Gastroesophageal sphincter (tissue), 4 donors: ENCODE results near the gene DMBX1. TPM values are rescaled to one million over a fixed set of nuclear protein-coding genes. Genes with fewer than 3 reads are reported as not detected.

ENCODE experiments used
- ATAC-seq: fragments of 150-250 bp; one replicate; pipeline ENCODE4 v1.9.1; 2016; ENCODE audit warnings: mild to moderate bottlenecking, moderate library complexity
- H3K27ac ChIP-seq, 4 donors: fragments of 200-600 bp; sonication (generic) in 3 of 4; 1 replicate in 3 of 4; 2 replicates in 1 of 4; pipeline ENCODE4 v1.5.1; 2016 to 2019
- H3K27me3 ChIP-seq: fragments of 200-600 bp; sonication (generic); one replicate; pipeline ENCODE4 v1.5.1; 2019
- H3K36me3 ChIP-seq, 2 donors: fragments of 200-600 bp; sonication (generic); one replicate each; pipeline ENCODE4 v1.5.1; 2019; ENCODE audit warnings: control low read depth in 1 of 2
- H3K4me1 ChIP-seq, 3 donors: fragments of 200-600 bp; sonication (generic); 1 replicate in 2 of 3; 2 replicates in 1 of 3; pipeline ENCODE4 v1.5.1; 2016 to 2019; ENCODE audit warnings: control low read depth in 2 of 3
- H3K4me3 ChIP-seq, 2 donors: fragments of 200-600 bp; sonication (generic); one replicate each; pipeline ENCODE4 v1.5.1; 2019; ENCODE audit warnings: mild to moderate bottlenecking in 1 of 2, moderate library complexity in 1 of 2
- H3K9me3 ChIP-seq, 3 donors: fragments of 200-600 bp; sonication (generic); one replicate each; pipeline ENCODE4 v1.5.1; 2017 to 2019; ENCODE audit warnings: control low read depth in 2 of 3
- CTCF ChIP-seq, 4 experiments: fragments of 200-600 bp in 2 of 4; fragments of 450-650 bp in 2 of 4; sonication (generic) in 1 of 4; IDR thresholded peaks; one replicate each; pipeline ENCODE4 v1.5.1; 2017 to 2019; ENCODE audit warnings: antibody characterized with exemption in 4 of 4, mild to moderate bottlenecking in 2 of 4, moderate library complexity in 2 of 4
- EP300 ChIP-seq: sonication (generic); formaldehyde crosslinking; IDR thresholded peaks from one replicate; pipeline ENCODE4 v1.6.1; 2017; ENCODE audit warnings: antibody characterized with exemption, mild to moderate bottlenecking
- POLR2A ChIP-seq, 2 donors: fragments of 450-650 bp; IDR thresholded peaks; one replicate each; pipeline ENCODE4 v1.6.1; 2017; ENCODE audit warnings: antibody characterized with exemption in 2 of 2, mild to moderate bottlenecking in 2 of 2, moderate library complexity in 1 of 2
- POLR2AphosphoS5 ChIP-seq: sonication (generic); formaldehyde crosslinking; IDR thresholded peaks from one replicate; pipeline ENCODE4 v1.6.1; 2017; ENCODE audit warnings: antibody characterized with exemption
- WGBS, 2 donors: methylation state at CpG; one replicate each; pipeline ENCODE4 v1.1.5; 2018; ENCODE audit warnings: low coverage in 1 of 2; 5-methylcytosine and 5-hydroxymethylcytosine counted together
- total RNA-seq, 4 donors: library from RNA; depleted of rRNA; stranded (reverse); fragments of >200 nt; gene quantifications; one replicate each; pipeline ENCODE4 v1.1.0, GENCODE V29; 2016

The DMBX1 gene
- total RNA-seq, 4 donors from 2014 or later, result not detected

DNA sequence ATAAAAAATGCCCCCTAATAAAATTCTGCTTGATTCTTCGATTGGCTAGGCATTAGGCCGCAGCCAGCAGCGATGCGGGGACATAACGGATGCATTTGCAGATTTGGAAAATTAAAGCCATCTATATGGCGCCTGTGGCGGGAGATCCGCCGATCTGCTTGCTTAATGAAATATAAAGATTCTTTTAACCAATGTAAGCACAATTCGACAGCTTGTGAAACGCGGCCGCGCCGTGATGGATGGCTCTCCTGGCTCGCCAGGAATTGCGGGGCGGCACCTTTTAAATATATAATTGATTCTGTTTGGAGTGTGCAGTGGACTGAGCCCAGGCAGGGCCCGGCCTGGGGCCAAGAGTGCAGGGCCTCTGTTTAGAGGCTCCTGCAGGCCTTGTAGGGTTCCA lies 8.0 kb downstream of the DMBX1 start:
- WGBS, 2 donors, result 77 to 82% methylated on average over 7 to 18 of the region's 19 CpGs
- no peaks in the 10 kb centered on the region for H3K36me3 ChIP-seq
- no peak for ATAC-seq
- H3K27me3 ChIP-seq, result peaks cover 58% of the 10 kb centered on the region
- H3K27ac ChIP-seq, result no peak overlapping the region
- TF ChIP-seq EP300, result no peak
- TF ChIP-seq CTCF (IDR thresholded peaks at IDR 0.05), result no peak
- TF ChIP-seq POLR2A (IDR thresholded peaks at IDR 0.05), result no peak
- no peak for TF ChIP-seq POLR2AphosphoS5
- H3K9me3 ChIP-seq, result no peaks in the 10 kb centered on the region
- no peak overlapping the region for H3K4me3 ChIP-seq
- H3K4me1 ChIP-seq, result no peaks in the 10 kb centered on the region

- H3K36me3 ChIP-seq, result no peaks in the 10 kb centered on the region
- H3K4me1 ChIP-seq, result no peaks in the 10 kb centered on the region
- 94% methylated on average over 3 of the region's 3 CpGs; no CpG with 5 or more reads in 1 of the 2 donors for WGBS, 2 donors
- no peak overlapping the region for H3K27ac ChIP-seq
- no peaks in the 10 kb centered on the region for H3K9me3 ChIP-seq
- no peak for TF ChIP-seq POLR2A (IDR thresholded peaks at IDR 0.05)
- TF ChIP-seq POLR2AphosphoS5, result no peak
- TF ChIP-seq CTCF (IDR thresholded peaks at IDR 0.05), result no peak
- no peak for TF ChIP-seq EP300
- peaks cover 31% of the 10 kb centered on the region for H3K27me3 ChIP-seq
- no peak for ATAC-seq
- H3K4me3 ChIP-seq, result no peak overlapping the region
These were observed 11.9 kb downstream of the DMBX1 start for GRCh38 chr1:46501528-46501927.

- TF ChIP-seq POLR2AphosphoS5, result no peak
- TF ChIP-seq POLR2A (IDR thresholded peaks at IDR 0.05), result no peak
- TF ChIP-seq EP300, result no peak
- no peak for TF ChIP-seq CTCF (IDR thresholded peaks at IDR 0.05)
- WGBS, 2 donors, result 42 to 71% methylated on average over 4 of the region's 4 CpGs
- Histone ChIP-seq H3K27me3 (peaks cover 18% of the 10 kb centered on the region), H3K27ac (no peak overlapping the region), H3K36me3 (no peaks in the 10 kb centered on the region), H3K9me3 (no peaks in the 10 kb centered on the region), H3K4me1 (no peaks in the 10 kb centered on the region), H3K4me3 (no peak overlapping the region)
- ATAC-seq, result no peak
These were observed 13.8 kb downstream of the DMBX1 start for GRCh38 chr1:46503421-46503820.

GRCh38 chr1:46506470-46507219 lies 17.0 kb downstream of the DMBX1 start:
- no peak for ATAC-seq
- no peaks in the 10 kb centered on the region for H3K9me3 ChIP-seq
- H3K4me1 ChIP-seq, result no peaks in the 10 kb centered on the region
- TF ChIP-seq POLR2AphosphoS5 (no peak), CTCF (IDR thresholded peaks at IDR 0.05) (no peak), EP300 (no peak), POLR2A (IDR thresholded peaks at IDR 0.05) (no peak)
- no peak overlapping the region for H3K27ac ChIP-seq
- H3K4me3 ChIP-seq, result no peak overlapping the region
- no peaks in the 10 kb centered on the region for H3K36me3 ChIP-seq
- WGBS, 2 donors, result 75 to 94% methylated on average over 5 to 6 of the region's 17 CpGs
- peaks cover 31% of the 10 kb centered on the region for H3K27me3 ChIP-seq

GRCh38 chr1:46508757-46509156 lies 19.1 kb downstream of the DMBX1 start:
- 53% methylated on average over 2 of the region's 5 CpGs; no CpG with 5 or more reads in 1 of the 2 donors for WGBS, 2 donors
- Histone ChIP-seq H3K27me3 (peaks cover 23% of the 10 kb centered on the region), H3K9me3 (no peaks in the 10 kb centered on the region), H3K36me3 (no peaks in the 10 kb centered on the region), H3K4me1 (no peaks in the 10 kb centered on the region), H3K4me3 (no peak overlapping the region), H3K27ac (no peak overlapping the region)
- TF ChIP-seq POLR2A (IDR thresholded peaks at IDR 0.05) (no peak), POLR2AphosphoS5 (no peak), EP300 (no peak), CTCF (IDR thresholded peaks at IDR 0.05) (no peak)
- ATAC-seq, result no peak
